Liver (tissue), 10 donors: Measurements from ENCODE around the gene OASL. TPM values are rescaled to one million over a fixed set of nuclear protein-coding genes. Genes with fewer than 3 reads are reported as not detected.

Experiments used
- DNase-seq: peaks from one replicate; pipeline ENCODE4 v3.0.0-alpha.2; 2017; ENCODE audit warnings: low spot score
- H3K27ac ChIP-seq, 2 donors: one replicate each; pipeline ENCODE4 v1.7.0; 2013; ENCODE audit warnings: inconsistent platforms in 2 of 2, low read length in 2 of 2, control low read depth in 1 of 2, low read depth in 1 of 2, mild to moderate bottlenecking in 1 of 2
- H3K27me3 ChIP-seq, 4 donors: one replicate each; pipeline versions ENCODE4 v1.6.1 to v1.7.0; 2013; ENCODE audit warnings: low read length in 3 of 4, inconsistent platforms in 1 of 4, mild to moderate bottlenecking in 1 of 4, moderate library complexity in 1 of 4; ENCODE audit not compliant: control insufficient read depth in 4 of 4, insufficient read depth in 4 of 4
- H3K36me3 ChIP-seq, 4 donors: one replicate each; pipeline versions ENCODE4 v1.6.1 to v1.7.0; 2013; ENCODE audit warnings: low read length in 3 of 4, mild to moderate bottlenecking in 3 of 4, low read depth in 1 of 4, moderate library complexity in 1 of 4; ENCODE audit not compliant: control insufficient read depth in 4 of 4, insufficient read depth in 3 of 4
- H3K4me1 ChIP-seq, 4 donors: one replicate each; pipeline versions ENCODE4 v1.6.1 to v1.7.0; 2013; ENCODE audit warnings: low read length in 3 of 4, mild to moderate bottlenecking in 3 of 4, moderate library complexity in 1 of 4; ENCODE audit not compliant: control insufficient read depth in 4 of 4, insufficient read depth in 4 of 4
- H3K4me3 ChIP-seq, 3 donors: one replicate each; pipeline versions ENCODE4 v1.6.1 to v1.7.0; 2013; ENCODE audit warnings: low read length in 3 of 3, control low read depth in 1 of 3, low read depth in 1 of 3, mild to moderate bottlenecking in 1 of 3
- H3K9ac ChIP-seq, 2 donors: one replicate each; pipeline ENCODE4 v1.7.0; 2013; ENCODE audit warnings: low read length in 2 of 2, mild to moderate bottlenecking in 2 of 2, moderate library complexity in 2 of 2, control low read depth in 1 of 2, low read depth in 1 of 2
- H3K9me3 ChIP-seq, 4 donors: one replicate each; pipeline versions ENCODE4 v1.6.1 to v1.7.0; 2013; ENCODE audit warnings: low read length in 3 of 4; ENCODE audit not compliant: control insufficient read depth in 4 of 4
- ATF3 ChIP-seq: IDR thresholded peaks from 2 replicates; pipeline ENCODE4 v1.6.1; 2016; ENCODE audit warnings: antibody characterized with exemption
- CTCF ChIP-seq: fragments of 150-350 bp; IDR thresholded peaks from 2 replicates; pipeline ENCODE4 v1.5.1; 2017; ENCODE audit warnings: improper control_type of control experiment, low read depth, low read length; ENCODE audit not compliant: missing input control
- EGR1 ChIP-seq, 2 donors: IDR thresholded peaks; 2 replicates each; pipeline ENCODE4 v1.6.1; 2016 to 2018; ENCODE audit warnings: antibody characterized with exemption in 2 of 2, low read depth in 2 of 2
- FOXA1 ChIP-seq: IDR thresholded peaks from 2 replicates; pipeline ENCODE4 v1.6.1; 2016; ENCODE audit warnings: antibody characterized with exemption
- FOXA2 ChIP-seq: IDR thresholded peaks from 2 replicates; pipeline ENCODE4 v1.6.1; 2016; ENCODE audit warnings: antibody characterized with exemption
- GABPA ChIP-seq, 2 donors: IDR thresholded peaks in 1 of 2; conservative IDR thresholded peaks in 1 of 2; 2 replicates each; pipeline ENCODE4 v1.6.1; 2016; ENCODE audit warnings: antibody characterized with exemption in 2 of 2, mild to moderate bottlenecking in 1 of 2, moderate library complexity in 1 of 2
- HNF4A ChIP-seq, 2 donors: conservative IDR thresholded peaks; 2 replicates each; pipeline ENCODE4 v1.6.1; 2016; ENCODE audit warnings: antibody characterized with exemption in 2 of 2, mild to moderate bottlenecking in 2 of 2
- HNF4G ChIP-seq: IDR thresholded peaks from 2 replicates; pipeline ENCODE4 v1.6.1; 2016; ENCODE audit warnings: antibody characterized with exemption
- JUND ChIP-seq, 2 donors: IDR thresholded peaks; 2 replicates each; pipeline ENCODE4 v1.6.1; 2016; ENCODE audit warnings: antibody characterized with exemption in 2 of 2
- MAX ChIP-seq: IDR thresholded peaks from 2 replicates; pipeline ENCODE4 v1.6.1; 2016; ENCODE audit warnings: antibody characterized with exemption
- NR2F2 ChIP-seq: IDR thresholded peaks from 2 replicates; pipeline ENCODE4 v1.6.1; 2016; ENCODE audit warnings: antibody characterized with exemption
- RAD21 ChIP-seq, 2 donors: IDR thresholded peaks; 2 replicates each; pipeline ENCODE4 v1.6.1; 2016; ENCODE audit warnings: antibody characterized with exemption in 2 of 2, mild to moderate bottlenecking in 2 of 2
- REST ChIP-seq: IDR thresholded peaks from 2 replicates; pipeline ENCODE4 v1.6.1; 2016; ENCODE audit warnings: antibody characterized with exemption, mild to moderate bottlenecking
- RXRA ChIP-seq, 2 donors: IDR thresholded peaks; 2 replicates each; pipeline ENCODE4 v1.6.1; 2017 to 2018; ENCODE audit warnings: antibody characterized with exemption in 2 of 2, mild to moderate bottlenecking in 1 of 2
- SP1 ChIP-seq: IDR thresholded peaks from 2 replicates; pipeline ENCODE4 v1.6.1; 2018; ENCODE audit warnings: antibody characterized with exemption, mild to moderate bottlenecking
- TAF1 ChIP-seq: conservative IDR thresholded peaks from 2 replicates; pipeline ENCODE4 v1.6.1; 2016; ENCODE audit warnings: antibody characterized with exemption, mild to moderate bottlenecking
- YY1 ChIP-seq: IDR thresholded peaks from 2 replicates; pipeline ENCODE4 v1.6.1; 2016; ENCODE audit warnings: antibody characterized with exemption, mild to moderate bottlenecking
- ZBTB33 ChIP-seq: IDR thresholded peaks from 2 replicates; pipeline ENCODE4 v1.6.1; 2016; ENCODE audit warnings: antibody characterized with exemption
- WGBS: extraction: QIAGEN DNeasy Blood & Tissue Kit; methylation state at CpG from one replicate; pipeline ENCODE4 v1.1.7; 2013; 5-methylcytosine and 5-hydroxymethylcytosine counted together
- polyA plus RNA-seq, 2 donors: library from polyadenylated mRNA; stranded (reverse) in 1 of 2; unstranded in 1 of 2; fragments of 200-250 nt in 1 of 2; fragments of >200 nt in 1 of 2; fragmentation: Nextera tagmentation in 1 of 2; extraction: Ambion mirVana in 1 of 2; gene quantifications; one replicate each; pipeline versions ENCODE4 v1.2.1 to v1.2.3, GENCODE V29; 2013 to 2015
- small RNA-seq: library from RNA; depleted of rRNA; stranded (forward); fragments of <200 nt; gene quantifications from one replicate; pipeline ENCODE3, GENCODE V24; 2014
- total RNA-seq, 2 donors: library from RNA; depleted of rRNA; stranded (reverse); fragments of >200 nt; gene quantifications; one replicate each; pipeline ENCODE4 v1.2.3, GENCODE V29; 2014
- donor health status: healthy.
- donor health status: healthy.
- donor health status: healthy.
- donor health status: healthy.
- donor health status: healthy.

OASL gene
- total and polyA plus RNA-seq, 4 donors, result 0.89 to 4.5 (median 3.1) TPM

- Histone ChIP-seq H3K4me3 (no peak overlapping the region), H3K4me1 (peaks cover 0 to 47% (median 20%) of the 10 kb centered on the region in 4 donors), H3K9me3 (no peaks in the 10 kb centered on the region), H3K27me3 (no peaks in the 10 kb centered on the region), H3K27ac (no peak overlapping the region), H3K9ac (no peak overlapping the region), H3K36me3 (peaks cover 3 to 13% (median 9%) of the 10 kb centered on the region in 4 donors)
- TF ChIP-seq CTCF (no peak), ATF3 (no peak), REST (no peak), JUND (IDR thresholded peaks at IDR 0.05) (no peak), FOXA2 (no peak), MAX (no peak), EGR1 (IDR thresholded peaks at IDR 0.05; ENCODE audit: low read depth in 2 of 2) (no peak), RXRA (IDR thresholded peaks at IDR 0.05) (no peak), TAF1 (no peak), RAD21 (IDR thresholded peaks at IDR 0.05) (no peak), HNF4G (no peak), GABPA (IDR thresholded peaks at IDR 0.05 in 1 of 2, conservative IDR thresholded peaks at IDR 0.05 in 1 of 2) (no peak), NR2F2 (no peak), ZBTB33 (no peak), SP1 (no peak), FOXA1 (no peak), YY1 (no peak), HNF4A (conservative IDR thresholded peaks at IDR 0.05) (no peak)
- WGBS, result 69% methylated on average over 3 of the region's 3 CpGs
- no peak for DNase-seq
These were observed 68.7 kb downstream of the OASL start for GRCh38 chr12:120970310-120970709.

Small RNAs within 50 kb of the gene (small RNA-seq; reads per million reads assigned to genes)
- not detected for gene AC079602.2

Other genes with a start within 250 kb of the OASL start
- 1 to 10 TPM; 7.4 to 7.8 TPM for gene SPPL3, start 134.9 kb downstream of the OASL start, total RNA-seq
- gene SPPL3, start 134.9 kb downstream of the OASL start, polyA plus RNA-seq, result 10 to 100 TPM in 1 of 2 donors, 1 to 10 TPM in 1; 9.5 to 12.6 TPM
- 10 to 100 TPM in 1 of 2 donors, 1 to 10 TPM in 1; 8.3 to 12.8 TPM for gene HNF1A, start 60.7 kb downstream of the OASL start, total RNA-seq
- gene HNF1A, start 60.7 kb downstream of the OASL start, polyA plus RNA-seq, result 10 to 100 TPM in 1 of 2 donors, 1 to 10 TPM in 1; 8.2 to 19.8 TPM
- 1 to 10 TPM; 6.8 to 7.3 TPM for gene C12orf43, start 22.8 kb downstream of the OASL start, total RNA-seq
- 1 to 10 TPM; 7.8 to 8.2 TPM for gene C12orf43, start 22.8 kb downstream of the OASL start, polyA plus RNA-seq
- 1 to 10 TPM; 2.4 to 3.2 TPM for gene P2RX7, start 93.6 kb upstream of the OASL start, total RNA-seq
- gene P2RX7, start 93.6 kb upstream of the OASL start, polyA plus RNA-seq, result 1 to 10 TPM; 1.2 to 2.0 TPM
- gene P2RX4, start 170.9 kb upstream of the OASL start, total RNA-seq, result 10 to 100 TPM; 27.0 to 32.1 TPM
- 10 to 100 TPM; 16.5 TPM for gene P2RX4, start 170.9 kb upstream of the OASL start, polyA plus RNA-seq